ENCODE results near the gene BCAN.

BCAN gene

DNA sequence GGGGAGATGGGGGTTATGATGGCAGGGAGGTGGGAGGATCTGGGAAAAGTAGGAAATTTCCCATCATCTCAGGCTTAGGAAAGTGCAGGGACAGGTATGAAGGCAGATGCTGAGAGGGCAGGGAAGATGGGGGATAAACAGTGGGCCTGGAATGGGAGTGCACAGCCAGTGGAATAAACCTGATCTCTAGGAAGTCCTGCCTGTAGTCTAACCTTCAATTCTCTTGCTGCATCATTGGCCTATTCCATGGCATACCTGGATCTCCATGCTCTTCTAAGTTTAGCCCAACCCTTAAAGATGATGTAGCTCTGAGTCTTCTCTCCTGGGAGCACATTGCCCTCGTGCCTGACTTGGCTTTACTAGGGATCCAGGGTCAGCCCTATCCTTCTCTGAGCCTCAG lies 2.7 kb downstream of the BCAN start:
- DNase-seq (ENCODE audit: low read depth): no peak

GRCh38 chr1:156645056-156645455 lies 3.1 kb downstream of the BCAN start:
- no peak for DNase-seq (ENCODE audit: low read depth)

DNA sequence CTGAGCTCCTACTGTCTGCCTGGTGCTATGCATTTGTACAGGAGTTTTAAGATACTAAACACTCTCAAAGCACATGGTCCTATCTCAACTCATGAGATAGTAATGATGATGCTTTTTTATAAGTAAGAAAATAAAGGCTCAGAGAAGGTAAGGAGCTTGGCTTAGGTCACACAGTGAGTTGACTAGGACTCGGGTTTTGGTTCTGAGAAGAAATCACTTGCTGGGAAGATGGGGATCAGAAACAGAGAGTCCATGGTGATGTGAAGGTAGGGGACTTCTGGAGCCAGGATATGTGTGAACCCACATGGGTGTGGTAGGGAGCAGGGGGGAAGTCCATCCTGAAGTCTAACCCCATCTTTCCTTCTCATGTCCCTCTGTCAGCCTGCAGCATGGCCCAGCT lies 3.7 kb downstream of the BCAN start:
- DNase-seq (ENCODE audit: low read depth): no peak

DNA sequence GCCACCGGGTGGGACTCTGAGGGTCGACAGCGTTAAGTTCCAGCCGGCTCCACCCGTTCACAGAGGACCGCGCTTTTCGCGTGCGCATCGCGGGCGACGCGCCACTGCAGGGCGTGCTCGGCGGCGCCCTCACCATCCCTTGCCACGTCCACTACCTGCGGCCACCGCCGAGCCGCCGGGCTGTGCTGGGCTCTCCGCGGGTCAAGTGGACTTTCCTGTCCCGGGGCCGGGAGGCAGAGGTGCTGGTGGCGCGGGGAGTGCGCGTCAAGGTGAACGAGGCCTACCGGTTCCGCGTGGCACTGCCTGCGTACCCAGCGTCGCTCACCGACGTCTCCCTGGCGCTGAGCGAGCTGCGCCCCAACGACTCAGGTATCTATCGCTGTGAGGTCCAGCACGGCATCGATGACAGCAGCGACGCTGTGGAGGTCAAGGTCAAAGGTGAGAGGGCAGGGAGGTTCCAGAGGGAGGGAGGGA lies 4.9 kb downstream of the BCAN start:
- no peak for DNase-seq (ENCODE audit: low read depth)

DNA sequence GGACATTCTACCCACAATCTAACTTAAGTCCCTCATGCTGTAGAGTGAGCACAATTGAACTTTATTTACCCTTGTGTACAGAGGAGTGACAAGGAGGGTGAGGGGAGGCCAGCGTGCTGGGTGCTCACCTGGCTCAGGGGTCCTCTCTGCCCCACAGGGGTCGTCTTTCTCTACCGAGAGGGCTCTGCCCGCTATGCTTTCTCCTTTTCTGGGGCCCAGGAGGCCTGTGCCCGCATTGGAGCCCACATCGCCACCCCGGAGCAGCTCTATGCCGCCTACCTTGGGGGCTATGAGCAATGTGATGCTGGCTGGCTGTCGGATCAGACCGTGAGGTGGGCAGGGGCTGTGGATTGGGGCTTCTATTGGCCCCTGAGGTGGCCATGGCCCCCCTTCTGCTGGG lies 5.4 kb downstream of the BCAN start:
- DNase-seq (ENCODE audit: low read depth): no peak

DNA sequence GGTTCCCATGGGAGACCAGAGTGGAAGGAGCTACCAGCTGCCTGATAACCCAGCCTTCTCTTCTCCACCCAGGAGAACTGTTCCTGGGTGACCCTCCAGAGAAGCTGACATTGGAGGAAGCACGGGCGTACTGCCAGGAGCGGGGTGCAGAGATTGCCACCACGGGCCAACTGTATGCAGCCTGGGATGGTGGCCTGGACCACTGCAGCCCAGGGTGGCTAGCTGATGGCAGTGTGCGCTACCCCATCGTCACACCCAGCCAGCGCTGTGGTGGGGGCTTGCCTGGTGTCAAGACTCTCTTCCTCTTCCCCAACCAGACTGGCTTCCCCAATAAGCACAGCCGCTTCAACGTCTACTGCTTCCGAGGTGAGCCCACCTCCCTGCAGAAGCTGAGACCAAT lies 6.6 kb downstream of the BCAN start:
- DNase-seq (ENCODE audit: low read depth): no peak

DNA sequence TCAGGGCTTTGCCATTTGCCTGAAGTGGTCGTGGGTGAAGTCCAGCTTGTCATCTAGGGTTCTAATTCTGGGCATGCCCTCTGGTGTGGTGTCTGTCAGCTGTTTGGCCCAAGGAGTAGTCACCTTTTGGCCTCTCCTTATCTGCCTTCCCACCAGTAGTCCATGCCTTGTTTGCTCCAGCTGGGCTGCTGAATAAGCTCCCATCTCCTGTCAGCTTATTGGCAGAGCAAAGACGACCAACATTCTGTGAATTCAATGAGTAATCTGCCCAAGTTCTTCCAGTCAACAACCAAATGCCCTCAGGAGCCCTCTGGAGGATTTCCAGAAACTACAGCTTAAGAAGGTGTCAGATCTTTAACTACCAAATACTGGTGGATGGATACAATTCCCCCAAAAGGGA lies 7.0 kb downstream of the BCAN start:
- DNase-seq (ENCODE audit: low read depth): no peak

GRCh38 chr1:156652131-156652991 lies 10.4 kb downstream of the BCAN start:
- no peak for DNase-seq (ENCODE audit: low read depth)

DNA sequence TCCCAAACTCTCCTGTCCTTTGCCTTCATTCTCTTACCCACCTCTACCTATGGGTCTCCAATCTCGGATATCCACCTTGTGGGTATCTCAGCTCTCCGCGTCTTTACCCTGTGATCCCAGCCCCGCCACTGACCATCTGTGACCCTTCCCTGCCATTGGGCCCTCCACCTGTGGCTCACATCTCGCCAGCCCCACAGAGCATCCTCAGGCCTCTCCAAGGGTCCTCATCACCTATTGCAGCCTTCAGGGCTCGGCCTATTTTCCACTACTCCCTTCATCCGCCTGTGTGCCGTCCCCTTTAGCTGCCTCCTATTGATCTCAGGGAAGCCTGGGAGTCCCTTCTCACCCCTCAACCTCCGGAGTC lies 11.1 kb downstream of the BCAN start:
- DNase-seq (ENCODE audit: low read depth): no peak

GRCh38 chr1:156654700-156655099 lies 12.8 kb downstream of the BCAN start:
- no peak for DNase-seq (ENCODE audit: low read depth)

GRCh38 chr1:156655151-156655903 lies 13.4 kb downstream of the BCAN start:
- no peak for DNase-seq (ENCODE audit: low read depth)

GRCh38 chr1:156655904-156656516 lies 14.1 kb downstream of the BCAN start:
- DNase-seq (ENCODE audit: low read depth): no peak

- DNase-seq (ENCODE audit: low read depth): no peak
These were observed 15.2 kb downstream of the BCAN start for GRCh38 chr1:156656806-156657740.

- DNase-seq (ENCODE audit: low read depth): no peak
These were observed 15.9 kb downstream of the BCAN start for GRCh38 chr1:156657741-156658319.

GRCh38 chr1:156658496-156658895 lies 16.6 kb downstream of the BCAN start:
- no peak for DNase-seq (ENCODE audit: low read depth)

- DNase-seq (ENCODE audit: low read depth): no peak
These were observed 17.1 kb downstream of the BCAN start for GRCh38 chr1:156658945-156659574.

GRCh38 chr1:156659661-156659987 lies 17.7 kb downstream of the BCAN start:
- no peak for DNase-seq (ENCODE audit: low read depth)

DNA sequence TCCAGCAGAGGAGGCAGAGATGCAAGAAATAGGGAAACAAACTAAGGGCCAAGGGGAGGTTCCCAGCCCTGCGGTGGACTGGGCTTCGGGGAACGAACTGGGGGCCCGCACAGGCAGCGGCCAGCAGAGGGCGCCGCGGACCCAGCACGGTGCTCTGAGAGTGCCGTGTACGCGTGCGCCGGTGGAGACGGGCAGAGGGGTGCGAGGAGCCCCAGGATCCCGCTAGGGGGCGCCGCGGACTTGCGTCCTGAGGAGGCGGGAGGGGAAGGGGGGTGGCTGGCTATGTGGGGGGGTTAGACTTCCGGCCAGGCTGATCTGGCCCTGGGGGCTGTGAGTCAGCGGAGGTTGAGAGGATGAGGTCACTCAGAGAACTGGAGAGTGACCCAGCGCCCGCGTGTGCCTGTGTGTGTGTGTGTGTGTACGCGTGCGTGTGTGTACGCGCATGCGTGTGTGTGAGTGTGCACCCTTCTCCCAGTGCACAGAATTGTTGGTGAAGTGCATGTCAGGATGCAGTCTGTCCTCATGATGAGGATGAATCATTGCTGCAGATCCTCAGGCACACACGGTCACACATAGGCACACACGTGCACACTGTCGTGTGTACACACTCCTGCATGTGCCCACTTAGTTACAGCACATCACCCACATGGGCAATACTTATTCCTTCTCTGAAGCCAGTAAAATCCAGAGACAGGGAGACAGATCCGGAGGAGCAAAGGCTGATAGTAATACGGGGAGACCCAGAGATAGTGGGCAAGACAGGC lies 18.3 kb downstream of the BCAN start:
- DNase-seq (ENCODE audit: low read depth): peak; percentile 87

- DNase-seq (ENCODE audit: low read depth): no peak
These were observed 18.8 kb downstream of the BCAN start for GRCh38 chr1:156660752-156661112.

DNA sequence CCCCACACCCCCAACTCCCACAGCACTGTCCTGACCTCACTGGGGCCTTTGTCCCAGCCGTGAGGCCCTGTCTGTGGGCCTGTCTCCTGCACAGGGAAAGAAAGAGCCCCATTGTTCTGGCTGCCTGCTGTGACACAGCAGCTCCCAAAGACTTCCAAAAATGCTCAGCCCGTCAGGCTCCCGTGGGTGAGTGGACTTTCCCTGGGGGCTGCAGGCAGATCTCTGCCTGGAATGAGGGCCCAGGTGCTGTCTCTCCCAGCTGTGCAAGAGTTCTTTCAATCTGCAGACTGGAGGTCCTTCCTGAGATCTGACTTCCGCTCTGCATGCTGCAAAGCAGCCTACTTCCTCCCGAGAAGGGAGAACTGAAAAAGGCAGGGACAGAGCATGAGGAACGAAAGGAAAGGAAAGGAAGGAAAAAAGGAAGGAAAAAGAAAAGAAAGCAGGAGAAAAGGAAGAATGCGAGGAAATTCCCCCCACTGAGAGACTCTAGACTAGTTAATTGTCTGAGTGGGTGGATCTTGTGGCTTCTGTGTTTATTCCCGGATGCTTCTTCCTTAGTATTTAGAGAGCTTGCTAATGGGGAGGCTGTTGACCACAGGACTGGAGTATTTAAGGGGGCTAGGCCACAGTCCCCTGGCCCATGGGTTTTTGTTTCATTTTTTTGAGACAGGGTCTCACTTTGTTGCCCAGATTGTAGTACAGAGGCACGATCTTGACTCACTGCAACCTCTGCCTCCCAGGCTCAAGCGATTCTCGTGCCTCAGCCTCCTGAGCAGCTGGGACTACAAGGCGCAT lies 20.3 kb downstream of the BCAN start:
- DNase-seq (ENCODE audit: low read depth): no peak
